Measurements from ENCODE around the gene ARID5A. TPM values are rescaled to one million over a fixed set of nuclear protein-coding genes. Genes with fewer than 3 reads are reported as not detected.

Gene ARID5A
- total RNA-seq, 1 donor from 2014 or later: 17.3 TPM

DNA sequence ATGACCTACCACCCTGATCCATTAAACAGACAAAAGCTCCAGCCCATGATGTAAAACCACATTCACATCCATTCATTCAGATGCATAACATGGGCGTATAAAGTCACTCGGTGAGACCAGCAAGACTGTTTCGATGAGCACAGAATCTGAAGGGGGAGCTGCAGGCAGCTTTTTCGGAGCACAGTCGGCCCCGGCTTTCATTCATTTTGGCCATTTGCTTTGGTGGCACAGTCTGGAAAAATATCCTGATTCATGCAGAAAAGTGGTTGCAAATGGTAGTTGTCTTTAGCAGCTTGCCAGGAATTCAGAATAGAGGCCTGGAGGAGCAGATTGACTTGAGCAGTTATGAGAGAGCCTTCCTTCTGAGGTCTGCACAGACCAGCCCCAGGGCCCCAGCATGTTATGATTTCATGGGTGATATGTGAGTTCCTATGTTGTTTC is 11.2 kb downstream of the ARID5A start:
- TF ChIP-seq CTCF (IDR thresholded peaks at IDR 0.05; ENCODE audit: borderline replicate concordance): no peak
- DNase-seq: no peak
- Histone ChIP-seq H3K9me3 (replicated peaks) (no peaks in the 10 kb centered on the region), H3K4me3 (no peak overlapping the region), H3K4me1 (peaks cover 15% of the 10 kb centered on the region), H3K36me3 (peaks cover 71% of the 10 kb centered on the region), H3K27ac (replicated peaks) (no peak overlapping the region), H3K27me3 (ENCODE audit: low read depth) (no peaks in the 10 kb centered on the region)
- intact Hi-C loops (cut with micrococcal nuclease): no loop called here

- Histone ChIP-seq H3K36me3 (peaks cover 66% of the 10 kb centered on the region), H3K9me3 (replicated peaks) (no peaks in the 10 kb centered on the region), H3K27ac (replicated peaks) (peak overlapping the region; percentile 40), H3K4me1 (peaks cover 10% of the 10 kb centered on the region), H3K27me3 (ENCODE audit: low read depth) (no peaks in the 10 kb centered on the region), H3K4me3 (no peak overlapping the region)
- TF ChIP-seq CTCF (IDR thresholded peaks at IDR 0.05; ENCODE audit: borderline replicate concordance): no peak
- intact Hi-C loops (cut with micrococcal nuclease): no loop called here
- no peak for DNase-seq
Observed at GRCh38 chr2:96548558-96549465, 12.3 kb downstream of the ARID5A start.

- no peak for DNase-seq
- intact Hi-C loops (cut with micrococcal nuclease): no loop called here
- peaks cover 66% of the 10 kb centered on the region for H3K36me3 ChIP-seq
- no peaks in the 10 kb centered on the region for H3K27me3 ChIP-seq (ENCODE audit: low read depth)
- no peak overlapping the region for H3K4me3 ChIP-seq
- no peaks in the 10 kb centered on the region for H3K9me3 ChIP-seq (replicated peaks)
- peaks cover 16% of the 10 kb centered on the region for H3K4me1 ChIP-seq
- TF ChIP-seq CTCF (IDR thresholded peaks at IDR 0.05; ENCODE audit: borderline replicate concordance): no peak
- peak overlapping the region; percentile 40 for H3K27ac ChIP-seq (replicated peaks)
Observed at GRCh38 chr2:96549466-96549785, 12.9 kb downstream of the ARID5A start.

- no peaks in the 10 kb centered on the region for H3K9me3 ChIP-seq (replicated peaks)
- H3K27me3 ChIP-seq (ENCODE audit: low read depth): no peaks in the 10 kb centered on the region
- intact Hi-C loops (cut with micrococcal nuclease): no loop called here
- peak; percentile 64 for DNase-seq
- H3K36me3 ChIP-seq: peaks cover 60% of the 10 kb centered on the region
- H3K4me1 ChIP-seq: peaks cover 18% of the 10 kb centered on the region
- H3K4me3 ChIP-seq: peak overlapping the region; percentile 15
- TF ChIP-seq CTCF (IDR thresholded peaks at IDR 0.05; ENCODE audit: borderline replicate concordance): peak; percentile 71
- H3K27ac ChIP-seq (replicated peaks): peak overlapping the region; percentile 40
Observed at GRCh38 chr2:96549967-96550786, 13.6 kb downstream of the ARID5A start.

- no peak for DNase-seq
- H3K4me1 ChIP-seq: peaks cover 18% of the 10 kb centered on the region
- peaks cover 56% of the 10 kb centered on the region for H3K36me3 ChIP-seq
- H3K27me3 ChIP-seq (ENCODE audit: low read depth): no peaks in the 10 kb centered on the region
- H3K27ac ChIP-seq (replicated peaks): peak overlapping the region; percentile 40
- TF ChIP-seq CTCF (IDR thresholded peaks at IDR 0.05; ENCODE audit: borderline replicate concordance): no peak
- no peaks in the 10 kb centered on the region for H3K9me3 ChIP-seq (replicated peaks)
- no peak overlapping the region for H3K4me3 ChIP-seq
- intact Hi-C loops (cut with micrococcal nuclease): no loop called here
Observed at GRCh38 chr2:96550787-96551604, 14.4 kb downstream of the ARID5A start.

All from left ventricle myocardium inferior (tissue), 1 donor.